Stimulated activated CD4-positive, alpha-beta T cell treated with anti-CD3 and anti-CD28 coated beads, Interleukin-12 subunit alpha, Interleukin-12 subunit beta, amount 100 ng/mL, for 48 hours (primary cell): ENCODE data around the gene IFITM5.
"Not testable (repeated sequence)": the region's sequence is repeated elsewhere in the genome, so short reads cannot be mapped to it uniquely, and the experiment has no call there.

ENCODE experiments used
- DNase-seq, 3 donors: peaks; one replicate each; pipeline ENCODE4 v3.0.0-alpha.2; 2020; ENCODE audit warnings: low read depth in 2 of 3, low spot score in 1 of 3

The IFITM5 gene

GRCh38 chr11:313304-313786 is 14.0 kb upstream of the IFITM5 start:
- no peak for DNase-seq

GRCh38 chr11:312092-312816 is 12.9 kb upstream of the IFITM5 start:
- DNase-seq: no peak

- DNase-seq: not testable (repeated sequence)
Observed at GRCh38 chr11:311013-311748, 11.9 kb upstream of the IFITM5 start.

DNA sequence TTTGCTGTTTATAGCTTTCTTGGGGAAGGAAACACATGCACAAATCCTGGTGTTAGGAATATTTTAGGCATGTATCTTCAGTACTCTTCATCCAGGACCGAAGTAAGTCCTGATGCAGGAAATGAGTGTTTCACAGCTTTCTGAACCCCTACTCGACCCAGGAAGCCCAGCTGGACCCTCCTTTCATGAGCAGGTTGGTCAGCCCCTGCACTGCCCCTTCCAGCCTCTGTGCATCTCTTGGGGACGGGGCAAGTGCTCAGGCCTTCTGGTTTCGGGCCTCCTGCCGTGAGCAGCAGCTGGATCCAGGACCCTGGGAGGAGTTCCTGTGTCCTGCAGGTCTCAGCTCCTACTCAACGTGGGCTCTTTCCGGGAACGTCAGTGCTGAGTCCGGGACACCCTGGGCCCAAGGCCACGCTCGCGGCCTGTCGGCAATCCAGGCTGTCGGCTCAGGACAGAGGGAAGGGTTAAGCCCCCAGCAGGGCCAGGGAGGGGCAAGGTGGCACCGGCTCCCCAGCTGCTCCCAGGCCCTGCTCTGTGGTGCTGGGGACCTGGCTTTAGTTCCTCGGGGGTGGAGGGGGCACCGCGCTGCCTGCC is 10.8 kb upstream of the IFITM5 start:
- not testable (repeated sequence) for DNase-seq

DNA sequence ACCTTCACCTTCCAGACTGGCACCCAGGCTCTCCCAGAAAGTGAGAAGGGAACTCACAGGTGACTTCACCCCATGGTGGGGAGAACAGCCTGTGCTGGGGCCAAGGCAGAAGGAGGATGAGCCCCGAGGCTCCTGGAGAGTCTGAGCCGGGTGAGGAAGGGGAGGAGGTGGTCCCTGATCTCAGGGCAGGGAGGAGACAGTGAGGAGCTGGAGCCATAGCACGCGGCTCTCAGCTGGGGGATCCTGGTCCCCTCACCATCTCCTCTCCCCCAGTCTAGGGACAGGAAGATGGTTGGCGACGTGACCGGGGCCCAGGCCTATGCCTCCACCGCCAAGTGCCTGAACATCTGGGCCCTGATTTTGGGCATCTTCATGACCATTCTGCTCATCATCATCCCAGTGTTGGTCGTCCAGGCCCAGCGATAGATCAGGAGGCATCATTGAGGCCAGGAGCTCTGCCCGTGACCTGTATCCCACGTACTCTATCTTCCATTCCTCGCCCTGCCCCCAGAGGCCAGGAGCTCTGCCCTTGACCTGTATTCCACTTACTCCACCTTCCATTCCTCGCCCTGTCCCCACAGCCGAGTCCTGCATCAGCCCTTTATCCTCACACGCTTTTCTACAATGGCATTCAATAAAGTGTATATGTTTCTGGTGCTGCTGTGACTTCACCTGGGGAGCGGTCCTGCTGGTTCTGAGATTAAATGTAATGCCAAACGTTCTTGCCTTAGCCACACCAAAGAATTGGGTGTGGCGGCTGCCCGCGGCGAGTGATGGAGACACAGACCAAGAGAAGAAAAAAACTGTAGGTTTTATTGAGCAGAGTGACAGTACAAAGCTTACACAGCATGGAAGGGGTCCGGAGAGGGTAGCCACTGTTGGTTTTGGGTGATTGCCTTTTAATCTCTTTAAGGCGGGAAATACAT is 9.7 kb upstream of the IFITM5 start:
- not testable (repeated sequence) for DNase-seq

GRCh38 chr11:307766-308708 is 8.7 kb upstream of the IFITM5 start, which contains the start of gene IFITM2:
IFITM2 (plus strand) TSS chr11:307816; CDS start chr11:308193, 377 bp downstream.
- not testable (repeated sequence) for DNase-seq

GRCh38 chr11:306645-307371 is 7.5 kb upstream of the IFITM5 start:
- DNase-seq: no peak

GRCh38 chr11:305844-306211 is 6.5 kb upstream of the IFITM5 start:
- no peak for DNase-seq

DNA sequence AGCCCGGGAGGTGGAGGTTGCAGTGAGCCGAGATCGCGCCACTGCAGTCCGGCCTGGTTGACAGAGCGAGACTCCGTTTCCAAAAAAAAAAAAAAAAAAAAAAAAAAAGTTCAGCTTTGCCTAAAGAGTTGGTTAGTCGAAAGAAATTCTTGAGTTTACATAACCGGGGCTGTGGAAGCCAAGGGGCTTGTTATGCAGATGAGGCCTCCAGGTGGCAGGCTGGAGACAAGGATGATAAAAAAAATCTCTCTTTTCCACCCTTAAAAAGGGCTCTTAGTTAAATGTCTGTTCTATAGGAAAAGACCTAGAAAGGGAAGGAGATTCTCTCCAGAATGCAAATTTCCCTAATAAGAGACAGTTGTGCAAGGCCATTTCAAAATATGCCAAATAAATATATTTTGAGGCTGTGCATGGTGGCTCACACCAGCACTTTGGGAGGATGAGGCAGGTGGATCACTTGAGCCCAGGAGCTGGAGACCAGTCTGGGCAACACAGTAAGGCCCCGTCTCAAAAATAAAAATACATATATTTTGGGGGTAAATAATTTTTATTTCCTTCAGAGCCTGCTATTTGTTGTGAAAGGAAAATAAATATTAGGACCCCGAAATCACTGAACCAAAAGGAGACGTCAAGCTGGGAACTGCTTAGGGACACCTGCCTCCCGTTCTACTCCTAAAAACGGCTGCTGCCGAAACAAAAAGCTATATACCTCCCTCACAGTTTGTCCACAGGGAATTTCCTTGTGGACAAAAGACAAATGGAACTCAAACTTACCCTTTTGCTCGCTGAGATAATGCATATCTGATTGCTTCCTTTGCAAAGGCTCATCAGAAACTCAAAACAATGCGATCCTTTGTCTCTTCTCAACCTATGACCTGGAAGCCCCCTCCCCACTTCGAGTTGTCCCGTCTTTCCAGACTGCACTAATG is 5.9 kb upstream of the IFITM5 start:
- DNase-seq: no peak

DNA sequence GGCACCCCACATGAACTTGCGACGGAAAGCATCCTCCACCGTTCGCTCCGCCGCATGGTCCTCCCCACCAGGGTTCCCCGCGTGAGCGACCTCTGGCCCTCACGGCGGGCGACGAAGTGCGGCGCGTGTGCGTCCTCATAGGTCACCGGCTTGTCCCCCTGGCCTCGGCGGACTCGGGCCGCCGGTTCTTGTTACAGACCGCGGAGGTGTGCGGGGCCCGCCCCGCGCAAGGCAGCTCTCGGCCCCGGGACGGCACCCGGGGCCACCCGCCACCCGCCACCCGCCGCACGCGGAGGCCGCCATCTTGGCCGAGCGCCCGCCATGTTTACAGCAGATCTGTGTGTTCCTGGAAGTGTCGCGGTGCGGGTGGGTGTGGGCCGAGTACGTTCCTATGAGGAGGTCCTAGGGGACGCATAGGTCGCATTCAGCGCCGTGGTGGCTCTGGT is 4.8 kb upstream of the IFITM5 start:
- DNase-seq: no peak

DNA sequence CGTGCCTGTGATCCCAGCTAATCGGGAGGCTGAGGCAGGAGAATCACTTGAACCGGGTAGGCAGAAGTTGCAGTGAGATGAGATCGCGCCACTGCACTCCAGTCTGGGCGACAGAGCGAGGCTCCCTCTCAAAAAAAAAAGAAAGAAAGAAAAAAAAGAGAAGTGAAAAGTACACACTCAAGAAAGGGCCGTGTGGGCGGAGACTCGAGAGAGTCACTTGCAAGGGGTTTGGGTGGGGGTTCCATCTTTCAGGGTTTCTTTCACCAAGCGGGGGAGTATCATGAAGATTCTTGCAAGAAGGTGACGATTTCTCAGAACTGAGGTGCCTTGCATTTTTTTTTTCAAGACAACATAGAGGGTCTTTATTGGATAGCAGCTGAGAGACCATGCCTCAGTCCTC is 4.0 kb upstream of the IFITM5 start:
- DNase-seq: no peak

GRCh38 chr11:299951-300735 is 817 bp upstream of the IFITM5 start:
- no peak for DNase-seq

- DNase-seq: no peak
Observed at GRCh38 chr11:298406-299065, 790 bp downstream of the IFITM5 start.

- DNase-seq: no peak
Observed at GRCh38 chr11:297586-298405, 1.5 kb downstream of the IFITM5 start.

GRCh38 chr11:297051-297585 is 2.2 kb downstream of the IFITM5 start:
- DNase-seq: no peak
